Hippocampal formation (tissue), 2 donors: ENCODE data around the gene MYO18A.
"Not testable (repeated sequence)": the region's sequence is repeated elsewhere in the genome, so short reads cannot be mapped to it uniquely, and the experiment has no call there.

Experiments
- DNase-seq, 2 donors: peaks; one replicate each; lab custom pipeline; 2025; lab: John Stamatoyannopoulos, UW

The MYO18A gene

GRCh38 chr17:29149431-29150064 lies 30.6 kb downstream of the MYO18A start:
- peak in 1 of 2 donors; percentile 31 for DNase-seq

GRCh38 chr17:29148790-29149430 lies 31.3 kb downstream of the MYO18A start:
- DNase-seq = peak; percentile 81 to 89

GRCh38 chr17:29148257-29148789 lies 31.9 kb downstream of the MYO18A start:
- DNase-seq = no peak

- DNase-seq = no peak
Measured at GRCh38 chr17:29147682-29148081, 32.5 kb downstream of the MYO18A start.

- DNase-seq = not testable (repeated sequence)
Measured at GRCh38 chr17:29147228-29147627, 33.0 kb downstream of the MYO18A start.

- DNase-seq = no peak
Measured at GRCh38 chr17:29146369-29146972, 33.7 kb downstream of the MYO18A start.

- DNase-seq = peak; percentile 31 to 76
Measured at GRCh38 chr17:29145289-29146073, 34.7 kb downstream of the MYO18A start.

GRCh38 chr17:29143894-29144293 lies 36.3 kb downstream of the MYO18A start:
- peak in 1 of 2 donors; percentile 22 for DNase-seq

GRCh38 chr17:29141514-29141876 lies 38.7 kb downstream of the MYO18A start:
- DNase-seq = no peak

- peak in 1 of 2 donors; percentile 54 for DNase-seq
Measured at GRCh38 chr17:29140631-29141513, 39.3 kb downstream of the MYO18A start.

- peak; percentile 28 to 74 for DNase-seq
Measured at GRCh38 chr17:29140051-29140621, 40.1 kb downstream of the MYO18A start.

- DNase-seq = peak; percentile 47 to 57
Measured at GRCh38 chr17:29138971-29139691, 41.1 kb downstream of the MYO18A start.

- no peak for DNase-seq
Measured at GRCh38 chr17:29138184-29138955, 41.8 kb downstream of the MYO18A start.

GRCh38 chr17:29136998-29137730 lies 43.0 kb downstream of the MYO18A start:
- no peak for DNase-seq

GRCh38 chr17:29135464-29135863 lies 44.7 kb downstream of the MYO18A start:
- DNase-seq = no peak

GRCh38 chr17:29133121-29133713 lies 47.0 kb downstream of the MYO18A start:
- no peak for DNase-seq

- DNase-seq = no peak
Measured at GRCh38 chr17:29131814-29132682, 48.1 kb downstream of the MYO18A start.
